NCI-H82 (cell line): ENCODE measurements around the gene RAB34.
A peak's percentile ranks its signal among the peaks of the same experiment; 100 is the strongest.

ENCODE experiments used
- DNase-seq: peaks from one replicate; lab custom pipeline; 2025; lab: John Stamatoyannopoulos, UW

RAB34 gene

DNA sequence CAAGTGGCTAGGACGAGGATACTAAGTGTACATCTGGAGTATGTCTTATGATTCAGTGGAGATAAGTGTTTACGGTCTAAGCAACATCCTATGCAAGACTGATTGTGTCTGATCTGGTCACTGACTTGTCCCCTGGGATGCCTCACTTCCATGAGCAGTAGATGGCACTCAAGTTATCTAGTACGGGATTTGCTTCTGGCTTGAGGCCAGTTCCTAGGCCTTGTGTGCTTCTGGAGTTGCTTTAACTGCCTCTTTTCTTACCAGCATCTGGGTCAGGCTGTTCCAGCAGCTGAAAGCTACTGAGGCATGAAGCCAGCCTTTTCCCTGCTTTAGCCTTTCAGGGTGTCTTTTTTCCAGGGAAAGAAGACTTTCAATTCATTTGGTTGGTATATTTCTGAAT, 32.7 kb downstream of the RAB34 start:
- DNase-seq, result peak; percentile 85

DNA sequence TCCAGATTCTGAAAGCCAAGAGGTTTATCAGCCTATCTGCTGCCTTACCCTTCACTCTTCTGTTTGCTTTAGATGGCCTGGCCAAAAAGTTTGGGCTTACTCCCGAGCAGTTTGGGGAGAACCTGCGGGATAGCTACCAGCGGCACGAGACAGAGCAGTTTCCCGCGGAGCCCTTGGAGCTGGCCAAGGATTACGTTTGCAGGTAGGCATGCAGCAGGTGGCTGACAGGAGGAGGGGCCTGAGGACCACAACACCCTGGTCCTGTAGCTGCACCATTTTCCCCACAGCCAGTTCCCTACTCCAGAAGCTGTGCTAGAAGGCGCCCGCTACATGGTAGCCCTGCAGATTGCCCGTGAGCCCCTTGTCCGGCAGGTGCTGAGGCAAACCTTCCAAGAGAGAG, 35.0 kb downstream of the RAB34 start:
- no peak for DNase-seq

DNA sequence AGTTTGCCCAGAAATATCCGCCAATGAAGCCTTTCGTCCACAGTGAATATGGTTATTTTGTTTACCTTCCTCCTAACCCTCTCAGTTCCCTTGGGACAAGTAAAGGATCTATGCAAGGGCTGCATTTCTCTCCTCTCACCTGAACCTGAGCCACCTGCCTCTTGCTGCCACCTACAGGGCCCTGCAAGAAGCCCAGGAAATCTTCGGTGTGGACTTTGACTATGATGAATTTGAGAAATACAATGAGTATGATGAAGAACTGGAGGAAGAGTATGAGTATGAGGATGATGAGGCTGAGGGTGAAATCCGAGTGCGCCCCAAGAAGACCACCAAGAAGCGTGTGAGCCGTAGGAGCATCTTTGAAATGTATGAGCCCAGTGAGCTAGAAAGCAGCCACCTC, 41.7 kb downstream of the RAB34 start:
- DNase-seq, result peak; percentile 37

DNA sequence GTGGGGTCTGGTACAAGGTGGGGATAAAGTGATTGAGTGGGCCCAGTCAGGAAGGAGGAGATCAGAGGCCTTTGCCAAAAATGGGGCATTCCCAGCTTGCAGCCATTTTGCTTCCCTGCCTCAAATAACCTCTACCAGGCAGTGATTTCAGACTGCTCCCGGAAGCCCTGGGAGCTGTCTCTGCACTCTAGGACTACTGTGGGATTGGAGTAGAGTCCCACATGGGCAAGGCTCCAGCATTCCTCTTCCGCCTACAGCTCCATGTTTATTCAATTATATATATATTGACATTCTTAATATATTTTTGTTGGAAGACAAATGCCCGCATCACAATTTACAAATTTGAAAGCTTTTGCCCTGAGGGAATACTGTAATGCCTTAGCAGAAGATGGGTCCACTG, 42.2 kb downstream of the RAB34 start:
- no peak for DNase-seq

DNA sequence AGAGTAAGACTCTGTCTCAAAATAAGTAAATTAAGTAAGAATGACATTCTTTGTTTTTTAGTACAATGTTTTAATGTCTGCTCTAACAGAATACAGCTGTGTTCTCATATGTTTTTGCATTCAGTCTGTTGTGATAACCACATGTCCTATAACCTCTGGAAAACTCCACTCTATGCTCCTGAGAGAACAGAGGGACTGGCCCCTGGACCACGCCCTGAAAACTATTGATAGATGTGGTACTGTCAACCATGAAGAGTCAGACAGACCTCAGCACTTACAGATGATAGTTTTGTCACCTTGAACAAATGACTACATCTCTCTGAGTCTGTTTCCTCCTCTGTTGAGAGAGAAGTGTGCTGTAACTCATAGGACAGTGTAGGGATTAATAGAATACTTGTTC, 47.8 kb downstream of the RAB34 start:
- no peak for DNase-seq

DNA sequence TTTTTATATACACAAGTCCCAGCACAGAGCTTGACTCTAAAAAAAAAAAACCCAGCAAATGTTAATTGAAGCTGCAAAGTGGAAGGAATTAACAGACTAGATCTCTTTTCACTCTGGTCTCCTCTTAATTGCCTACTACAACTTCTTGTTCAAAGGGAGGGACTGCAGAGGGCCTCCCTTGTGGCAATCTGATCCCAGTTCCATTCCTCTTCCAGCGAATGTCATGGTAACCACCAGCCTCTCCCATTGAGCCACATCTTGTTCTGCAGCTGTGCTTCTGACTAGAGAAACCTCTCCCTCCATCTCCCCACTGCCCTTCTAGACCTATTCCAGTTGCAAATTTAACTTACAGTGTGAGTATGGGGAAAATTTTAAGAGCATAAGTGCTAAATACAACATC, 49.8 kb downstream of the RAB34 start:
- no peak for DNase-seq

DNA sequence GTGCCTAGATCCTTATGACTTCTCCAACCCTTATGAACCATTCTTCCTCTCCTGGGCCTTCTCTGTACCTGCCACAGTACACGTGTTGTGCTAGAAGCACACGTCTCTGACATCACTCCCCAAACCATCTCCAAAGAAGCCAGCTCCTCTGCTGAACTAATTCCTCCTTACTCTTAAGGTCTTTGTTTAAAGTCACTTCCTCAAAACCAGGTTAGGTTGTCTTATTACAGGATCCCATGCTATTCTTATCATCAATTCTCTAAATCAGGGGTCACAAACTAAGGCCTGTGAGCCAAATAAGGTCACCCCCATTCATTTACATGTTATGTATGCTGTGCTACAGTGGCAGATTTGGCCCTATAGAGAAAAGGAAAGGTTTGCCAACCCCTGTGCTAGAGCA, 51.7 kb downstream of the RAB34 start:
- DNase-seq, result no peak
